GM12801 (cell line): ENCODE measurements around the gene RHBDD2.

Experiments used
- TF ChIP-seq, protein P1 (sequence below): IDR thresholded peaks from one replicate; pipeline ENCODE4 v1.5.1; 2011; ENCODE audit warnings: control low read depth; ENCODE audit not compliant: insufficient read length; ENCODE audit errors: extremely low read depth

Gene RHBDD2

DNA sequence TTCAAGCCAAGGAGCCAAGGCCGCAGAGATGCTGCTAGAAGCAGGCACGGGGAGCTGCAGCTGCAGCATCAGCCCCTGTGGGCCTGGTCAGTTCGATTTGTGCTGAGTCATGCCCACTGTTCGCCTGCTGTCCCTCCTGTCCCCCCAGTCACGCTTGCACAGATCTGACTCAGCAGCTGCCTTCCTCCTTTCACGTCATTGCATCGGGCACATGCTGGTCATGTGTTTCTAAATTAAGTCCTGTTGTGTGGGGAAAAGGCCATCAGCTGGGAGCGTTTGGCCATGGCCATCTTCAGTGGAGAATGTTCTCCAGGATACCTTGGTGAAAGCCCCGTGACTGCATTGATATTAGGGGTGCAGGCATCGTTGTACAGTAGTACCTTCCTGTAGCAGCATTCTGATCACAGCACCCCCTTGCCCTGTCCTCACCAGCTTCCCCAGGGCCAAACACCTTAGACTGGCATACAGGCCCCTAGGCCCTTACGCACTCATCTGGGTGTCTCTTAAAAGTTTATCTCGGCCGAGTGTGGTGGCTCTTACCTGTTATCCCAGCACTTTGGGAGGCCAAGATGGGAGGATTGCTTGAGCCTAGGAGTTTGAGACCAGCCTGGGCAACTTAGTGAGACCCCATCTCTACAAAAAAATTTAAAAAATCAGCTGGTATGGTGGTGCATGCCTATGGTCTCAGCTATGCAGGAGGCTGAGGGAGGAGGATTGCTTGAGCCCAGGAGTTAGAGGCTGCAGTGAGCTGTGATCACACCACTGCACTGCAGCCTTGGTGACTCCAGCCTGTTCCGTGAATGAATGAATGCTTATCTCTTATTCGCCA lies 59.3 kb downstream of the RHBDD2 start:
- TF ChIP-seq, protein P1, sequence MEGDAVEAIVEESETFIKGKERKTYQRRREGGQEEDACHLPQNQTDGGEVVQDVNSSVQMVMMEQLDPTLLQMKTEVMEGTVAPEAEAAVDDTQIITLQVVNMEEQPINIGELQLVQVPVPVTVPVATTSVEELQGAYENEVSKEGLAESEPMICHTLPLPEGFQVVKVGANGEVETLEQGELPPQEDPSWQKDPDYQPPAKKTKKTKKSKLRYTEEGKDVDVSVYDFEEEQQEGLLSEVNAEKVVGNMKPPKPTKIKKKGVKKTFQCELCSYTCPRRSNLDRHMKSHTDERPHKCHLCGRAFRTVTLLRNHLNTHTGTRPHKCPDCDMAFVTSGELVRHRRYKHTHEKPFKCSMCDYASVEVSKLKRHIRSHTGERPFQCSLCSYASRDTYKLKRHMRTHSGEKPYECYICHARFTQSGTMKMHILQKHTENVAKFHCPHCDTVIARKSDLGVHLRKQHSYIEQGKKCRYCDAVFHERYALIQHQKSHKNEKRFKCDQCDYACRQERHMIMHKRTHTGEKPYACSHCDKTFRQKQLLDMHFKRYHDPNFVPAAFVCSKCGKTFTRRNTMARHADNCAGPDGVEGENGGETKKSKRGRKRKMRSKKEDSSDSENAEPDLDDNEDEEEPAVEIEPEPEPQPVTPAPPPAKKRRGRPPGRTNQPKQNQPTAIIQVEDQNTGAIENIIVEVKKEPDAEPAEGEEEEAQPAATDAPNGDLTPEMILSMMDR: no peak
